PFSK-1 (cell line): ENCODE results near the gene EEFSEC.

Experiments
- POLR2AphosphoS5 ChIP-seq: IDR thresholded peaks from 2 replicates; pipeline ENCODE4 v1.6.1; 2012; ENCODE audit warnings: low read depth, mild to moderate bottlenecking, control low read depth, low read length, moderate library complexity
- SIN3A ChIP-seq: IDR thresholded peaks from 2 replicates; pipeline ENCODE4 v1.6.1; 2012; ENCODE audit warnings: mild to moderate bottlenecking, low read length, moderate library complexity, borderline replicate concordance; ENCODE audit not compliant: insufficient read depth
- TAF1 ChIP-seq: IDR thresholded peaks from 2 replicates; pipeline ENCODE4 v1.6.1; 2012; ENCODE audit warnings: low read length, control low read depth, borderline replicate concordance; ENCODE audit not compliant: insufficient read depth
- TF ChIP-seq, protein P1 (sequence below), 2 experiments: IDR thresholded peaks; 2 replicates each; pipeline versions ENCODE4 v1.6.1 to v1.8.0; 2011 to 2012; ENCODE audit warnings: low read depth in 2 of 2, low read length in 2 of 2, control low read depth in 1 of 2, inconsistent platforms in 1 of 2, mild to moderate bottlenecking in 1 of 2, moderate library complexity in 1 of 2; ENCODE audit not compliant: insufficient read depth in 1 of 2

DNA sequence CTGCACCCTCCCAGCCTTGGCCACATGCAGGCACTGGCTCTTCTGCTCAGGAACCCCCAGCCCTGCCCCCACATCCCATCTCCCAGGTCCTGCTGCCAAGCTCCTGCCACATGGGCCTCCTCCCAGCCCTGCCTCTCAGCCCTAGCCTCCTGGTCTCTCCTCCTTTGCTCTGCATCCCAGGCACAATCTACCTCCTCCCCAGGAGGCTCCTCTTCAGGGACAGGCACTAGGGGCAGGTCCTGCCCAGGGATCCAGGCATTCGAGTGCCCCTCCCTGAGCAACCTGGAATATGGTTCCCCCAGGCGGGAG is 301.0 kb downstream of the EEFSEC start:
- TF ChIP-seq SIN3A (no peak), POLR2AphosphoS5 (no peak), TAF1 (no peak)
- TF ChIP-seq, protein P1, sequence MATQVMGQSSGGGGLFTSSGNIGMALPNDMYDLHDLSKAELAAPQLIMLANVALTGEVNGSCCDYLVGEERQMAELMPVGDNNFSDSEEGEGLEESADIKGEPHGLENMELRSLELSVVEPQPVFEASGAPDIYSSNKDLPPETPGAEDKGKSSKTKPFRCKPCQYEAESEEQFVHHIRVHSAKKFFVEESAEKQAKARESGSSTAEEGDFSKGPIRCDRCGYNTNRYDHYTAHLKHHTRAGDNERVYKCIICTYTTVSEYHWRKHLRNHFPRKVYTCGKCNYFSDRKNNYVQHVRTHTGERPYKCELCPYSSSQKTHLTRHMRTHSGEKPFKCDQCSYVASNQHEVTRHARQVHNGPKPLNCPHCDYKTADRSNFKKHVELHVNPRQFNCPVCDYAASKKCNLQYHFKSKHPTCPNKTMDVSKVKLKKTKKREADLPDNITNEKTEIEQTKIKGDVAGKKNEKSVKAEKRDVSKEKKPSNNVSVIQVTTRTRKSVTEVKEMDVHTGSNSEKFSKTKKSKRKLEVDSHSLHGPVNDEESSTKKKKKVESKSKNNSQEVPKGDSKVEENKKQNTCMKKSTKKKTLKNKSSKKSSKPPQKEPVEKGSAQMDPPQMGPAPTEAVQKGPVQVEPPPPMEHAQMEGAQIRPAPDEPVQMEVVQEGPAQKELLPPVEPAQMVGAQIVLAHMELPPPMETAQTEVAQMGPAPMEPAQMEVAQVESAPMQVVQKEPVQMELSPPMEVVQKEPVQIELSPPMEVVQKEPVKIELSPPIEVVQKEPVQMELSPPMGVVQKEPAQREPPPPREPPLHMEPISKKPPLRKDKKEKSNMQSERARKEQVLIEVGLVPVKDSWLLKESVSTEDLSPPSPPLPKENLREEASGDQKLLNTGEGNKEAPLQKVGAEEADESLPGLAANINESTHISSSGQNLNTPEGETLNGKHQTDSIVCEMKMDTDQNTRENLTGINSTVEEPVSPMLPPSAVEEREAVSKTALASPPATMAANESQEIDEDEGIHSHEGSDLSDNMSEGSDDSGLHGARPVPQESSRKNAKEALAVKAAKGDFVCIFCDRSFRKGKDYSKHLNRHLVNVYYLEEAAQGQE (IDR thresholded peaks at IDR 0.05; ENCODE audit: insufficient read depth in 1 of 2, low read depth in 2 of 2, low read length in 2 of 2), result no peak
